ENCODE results near the gene SORCS2. TPM values are rescaled to one million over a fixed set of nuclear protein-coding genes. Genes with fewer than 3 reads are reported as not detected.

SORCS2 gene
- total and polyA plus RNA-seq, 2 of the 13 experiments (the other 11 are each of a cell fraction or from before 2014, with no cell fraction given), result 0.82 to 1.0 TPM

DNA sequence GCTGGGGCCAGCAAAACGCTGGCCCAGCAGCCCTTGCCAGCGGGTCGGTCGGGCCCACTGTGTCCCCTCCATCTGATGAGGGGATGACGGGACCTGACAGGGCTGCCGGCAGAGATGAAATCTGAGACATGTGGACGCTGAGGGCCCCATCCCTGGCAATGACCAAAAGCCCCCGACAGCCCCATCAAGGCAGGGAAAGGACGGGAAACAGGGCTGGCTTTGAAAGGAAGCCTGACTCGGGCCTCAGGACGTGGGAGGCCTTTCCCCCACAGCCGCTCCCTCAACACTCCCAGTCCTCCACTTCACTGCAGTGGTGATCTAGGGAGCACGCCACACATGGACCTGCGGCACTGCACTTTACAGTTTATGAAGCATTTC is 544.9 kb downstream of the SORCS2 start (continued):
- TF ChIP-seq, protein P1, sequence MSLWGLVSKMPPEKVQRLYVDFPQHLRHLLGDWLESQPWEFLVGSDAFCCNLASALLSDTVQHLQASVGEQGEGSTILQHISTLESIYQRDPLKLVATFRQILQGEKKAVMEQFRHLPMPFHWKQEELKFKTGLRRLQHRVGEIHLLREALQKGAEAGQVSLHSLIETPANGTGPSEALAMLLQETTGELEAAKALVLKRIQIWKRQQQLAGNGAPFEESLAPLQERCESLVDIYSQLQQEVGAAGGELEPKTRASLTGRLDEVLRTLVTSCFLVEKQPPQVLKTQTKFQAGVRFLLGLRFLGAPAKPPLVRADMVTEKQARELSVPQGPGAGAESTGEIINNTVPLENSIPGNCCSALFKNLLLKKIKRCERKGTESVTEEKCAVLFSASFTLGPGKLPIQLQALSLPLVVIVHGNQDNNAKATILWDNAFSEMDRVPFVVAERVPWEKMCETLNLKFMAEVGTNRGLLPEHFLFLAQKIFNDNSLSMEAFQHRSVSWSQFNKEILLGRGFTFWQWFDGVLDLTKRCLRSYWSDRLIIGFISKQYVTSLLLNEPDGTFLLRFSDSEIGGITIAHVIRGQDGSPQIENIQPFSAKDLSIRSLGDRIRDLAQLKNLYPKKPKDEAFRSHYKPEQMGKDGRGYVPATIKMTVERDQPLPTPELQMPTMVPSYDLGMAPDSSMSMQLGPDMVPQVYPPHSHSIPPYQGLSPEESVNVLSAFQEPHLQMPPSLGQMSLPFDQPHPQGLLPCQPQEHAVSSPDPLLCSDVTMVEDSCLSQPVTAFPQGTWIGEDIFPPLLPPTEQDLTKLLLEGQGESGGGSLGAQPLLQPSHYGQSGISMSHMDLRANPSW (CRISPR knock-in tag; IDR thresholded peaks at IDR 0.05; ENCODE audit: borderline replicate concordance), result no peak
- TF ChIP-seq CHCHD3 (CRISPR knock-in tag; IDR thresholded peaks at IDR 0.05), result no peak
- TF ChIP-seq, protein P2, sequence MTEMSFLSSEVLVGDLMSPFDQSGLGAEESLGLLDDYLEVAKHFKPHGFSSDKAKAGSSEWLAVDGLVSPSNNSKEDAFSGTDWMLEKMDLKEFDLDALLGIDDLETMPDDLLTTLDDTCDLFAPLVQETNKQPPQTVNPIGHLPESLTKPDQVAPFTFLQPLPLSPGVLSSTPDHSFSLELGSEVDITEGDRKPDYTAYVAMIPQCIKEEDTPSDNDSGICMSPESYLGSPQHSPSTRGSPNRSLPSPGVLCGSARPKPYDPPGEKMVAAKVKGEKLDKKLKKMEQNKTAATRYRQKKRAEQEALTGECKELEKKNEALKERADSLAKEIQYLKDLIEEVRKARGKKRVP (CRISPR knock-in tag; IDR thresholded peaks at IDR 0.05), result no peak

DNA sequence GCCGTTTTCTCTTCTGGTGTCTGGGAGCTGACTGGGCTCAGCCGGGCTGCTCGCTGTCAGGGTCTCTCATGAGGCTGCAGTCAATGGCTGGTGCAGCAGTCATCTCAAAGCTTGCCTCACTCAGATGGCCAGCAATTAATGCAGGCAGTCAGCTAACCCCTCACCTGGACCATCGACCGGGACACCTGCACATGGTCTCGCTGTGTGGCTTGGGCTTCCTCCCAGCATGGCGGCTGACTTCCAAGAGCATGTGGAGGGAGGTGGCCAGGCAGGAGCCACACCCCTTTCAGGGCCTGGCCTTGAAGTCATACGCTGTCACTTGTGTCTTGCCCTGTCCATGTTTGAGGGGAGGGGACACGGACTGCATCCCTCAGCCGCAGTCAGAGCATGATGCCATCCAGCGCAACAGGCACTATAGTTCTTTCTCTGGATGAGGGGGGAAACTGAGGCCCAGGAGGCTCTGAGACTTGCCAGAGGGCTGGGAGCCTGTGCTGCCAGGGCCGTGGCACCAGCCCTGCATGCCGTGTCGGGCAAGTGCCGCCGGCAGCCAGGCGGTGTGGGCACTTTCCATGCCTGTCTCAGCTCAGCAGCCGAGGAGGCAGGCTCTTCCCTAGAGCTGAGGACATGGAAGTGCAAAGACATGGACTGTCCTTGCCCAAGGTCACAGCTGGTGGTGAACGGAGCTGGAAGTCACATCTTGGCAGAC is 545.6 kb downstream of the SORCS2 start:
- ATAC-seq, result no peak
- ChIA-PET POLR2A (no interaction called here), CTCF (ENCODE audit: low intra/inter-chr PET ratio, low total read pairs) (no interaction called here)
- FAIRE-seq, result no peak
- Histone ChIP-seq H2AFZ (ENCODE audit: low read length) (no peak overlapping the region), H4K20me1 (ENCODE audit: insufficient read depth, low read length) (no peaks in the 10 kb centered on the region), H3K4me2 (ENCODE audit: low read depth, low read length) (no peak overlapping the region), H3K79me2 (ENCODE audit: insufficient read depth, low read length) (no peaks in the 10 kb centered on the region), H3K4me3 (replicated peaks in 1 of 3; ENCODE audit: insufficient read depth in 1 of 3, low read depth in 2 of 3, low read length in 3 of 3) (no peak overlapping the region), H3K27me3 (ENCODE audit: control insufficient read depth in 1 of 2, insufficient read depth in 2 of 2, low read length in 2 of 2) (no peaks in the 10 kb centered on the region), H3K36me3 (replicated peaks in 1 of 2; ENCODE audit: control insufficient read depth in 1 of 2, insufficient read depth in 2 of 2, low read length in 2 of 2) (no peaks in the 10 kb centered on the region), H3K9me3 (ENCODE audit: low read length) (no peaks in the 10 kb centered on the region), H3K9ac (ENCODE audit: insufficient read depth, low read depth, low read length) (no peak overlapping the region), H3K4me1 (ENCODE audit: insufficient read depth, low read length) (no peaks in the 10 kb centered on the region), H3K27ac (ENCODE audit: extremely low read length, insufficient read depth, low read length) (no peak overlapping the region)
- no TSS peak for BruUV-seq (replicated peaks)
- DNase-seq (ENCODE audit: low spot score), result no peak
- intact Hi-C loops (cut with micrococcal nuclease; ENCODE audit: unreplicated experiment) (no loop called here), in situ Hi-C loops (cut with HindIII; ENCODE audit: extremely low pct_ligation_motif_present, low pct_unique_long_range_greater_than_20kb) (no loop called here)
- 100% methylated on average over 5 of the region's 19 CpGs for WGBS (ENCODE audit: low lambda C conversion rate)
- TF ChIP-seq ZFP36 (IDR thresholded peaks at IDR 0.05; ENCODE audit: borderline replicate concordance, low read depth, low read length, partially characterized antibody) (no peak), ZNF333 (CRISPR knock-in tag; IDR thresholded peaks at IDR 0.05; ENCODE audit: borderline replicate concordance) (no peak), ZNF20 (CRISPR knock-in tag; IDR thresholded peaks at IDR 0.05) (no peak), KDM1A (CRISPR knock-in tag; IDR thresholded peaks at IDR 0.05) (no peak), ASH2L (IDR thresholded peaks at IDR 0.05; ENCODE audit: insufficient read length, low read depth, low read length) (no peak), FOXC1 (CRISPR knock-in tag; IDR thresholded peaks at IDR 0.05; ENCODE audit: borderline replicate concordance) (no peak), ZNF790 (CRISPR knock-in tag; IDR thresholded peaks at IDR 0.05; ENCODE audit: borderline replicate concordance) (no peak), LCORL (IDR thresholded peaks at IDR 0.05) (no peak), LCORL (CRISPR knock-in tag; IDR thresholded peaks at IDR 0.05) (no peak), PLRG1 (conservative IDR thresholded peaks at IDR 0.05) (no peak)
- TF ChIP-seq, protein P3, sequence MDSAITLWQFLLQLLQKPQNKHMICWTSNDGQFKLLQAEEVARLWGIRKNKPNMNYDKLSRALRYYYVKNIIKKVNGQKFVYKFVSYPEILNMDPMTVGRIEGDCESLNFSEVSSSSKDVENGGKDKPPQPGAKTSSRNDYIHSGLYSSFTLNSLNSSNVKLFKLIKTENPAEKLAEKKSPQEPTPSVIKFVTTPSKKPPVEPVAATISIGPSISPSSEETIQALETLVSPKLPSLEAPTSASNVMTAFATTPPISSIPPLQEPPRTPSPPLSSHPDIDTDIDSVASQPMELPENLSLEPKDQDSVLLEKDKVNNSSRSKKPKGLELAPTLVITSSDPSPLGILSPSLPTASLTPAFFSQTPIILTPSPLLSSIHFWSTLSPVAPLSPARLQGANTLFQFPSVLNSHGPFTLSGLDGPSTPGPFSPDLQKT (CRISPR knock-in tag; IDR thresholded peaks at IDR 0.05; ENCODE audit: borderline replicate concordance), result no peak
- TF ChIP-seq, protein P4, sequence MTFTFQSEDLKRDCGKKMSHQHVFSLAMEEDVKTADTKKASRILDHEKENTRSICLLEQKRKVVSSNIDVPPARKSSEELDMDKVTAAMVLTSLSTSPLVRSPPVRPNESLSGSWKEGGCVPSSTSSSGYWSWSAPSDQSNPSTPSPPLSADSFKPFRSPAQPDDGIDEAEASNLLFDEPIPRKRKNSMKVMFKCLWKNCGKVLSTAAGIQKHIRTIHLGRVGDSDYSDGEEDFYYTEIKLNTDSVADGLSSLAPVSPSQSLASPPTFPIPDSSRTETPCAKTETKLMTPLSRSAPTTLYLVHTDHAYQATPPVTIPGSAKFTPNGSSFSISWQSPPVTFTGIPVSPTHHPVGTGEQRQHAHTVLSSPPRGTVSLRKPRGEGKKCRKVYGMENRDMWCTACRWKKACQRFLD (CRISPR knock-in tag; IDR thresholded peaks at IDR 0.05; ENCODE audit: borderline replicate concordance), result no peak
- TF ChIP-seq, protein P5, sequence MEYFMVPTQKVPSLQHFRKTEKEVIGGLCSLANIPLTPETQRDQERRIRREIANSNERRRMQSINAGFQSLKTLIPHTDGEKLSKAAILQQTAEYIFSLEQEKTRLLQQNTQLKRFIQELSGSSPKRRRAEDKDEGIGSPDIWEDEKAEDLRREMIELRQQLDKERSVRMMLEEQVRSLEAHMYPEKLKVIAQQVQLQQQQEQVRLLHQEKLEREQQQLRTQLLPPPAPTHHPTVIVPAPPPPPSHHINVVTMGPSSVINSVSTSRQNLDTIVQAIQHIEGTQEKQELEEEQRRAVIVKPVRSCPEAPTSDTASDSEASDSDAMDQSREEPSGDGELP (IDR thresholded peaks at IDR 0.05; ENCODE audit: borderline replicate concordance, low read depth), result no peak
